ENCODE data around the gene GLI3. TPM values are rescaled to one million over a fixed set of nuclear protein-coding genes. Genes with fewer than 3 reads are reported as not detected.

GLI3 gene
- total and polyA plus RNA-seq, 2 donors (not counting 1 experiment from before 2014, with no cell fraction given), result 6.4 to 6.5 TPM

DNA sequence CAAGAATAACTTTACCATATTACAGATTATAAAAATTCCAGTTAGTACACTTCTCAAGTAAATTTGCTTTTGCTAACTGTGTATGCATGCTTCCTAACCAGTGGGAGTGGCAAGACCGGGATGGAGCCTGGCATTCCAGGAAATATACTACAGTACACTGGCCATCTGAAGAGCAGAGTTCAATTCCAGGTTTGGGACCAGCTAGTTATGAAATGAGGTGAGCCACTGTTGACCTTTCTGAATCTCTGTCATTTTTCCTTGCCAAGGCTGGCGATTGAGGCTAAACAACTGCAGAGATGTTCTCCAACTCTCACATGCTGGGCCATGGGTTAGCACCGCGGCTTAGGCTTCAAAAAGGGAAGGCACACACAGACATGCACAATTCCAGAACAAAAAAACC, 258.2 kb downstream of the GLI3 start:
- H3K9me3 ChIP-seq (ENCODE audit: control insufficient read depth, insufficient read depth, low read depth, low read length), result no peaks in the 10 kb centered on the region
- DNase-seq (ENCODE audit: low read depth in 2 of 2), result no peak
- H3K4me2 ChIP-seq (ENCODE audit: extremely low read depth, insufficient read depth, low read length), result no peak overlapping the region
- no peaks in the 10 kb centered on the region for H3K36me3 ChIP-seq (ENCODE audit: control insufficient read depth, insufficient read depth, low read length)
- no peaks in the 10 kb centered on the region for H3K79me2 ChIP-seq (ENCODE audit: control insufficient read depth, insufficient read depth, low read length)
- H4K20me1 ChIP-seq (ENCODE audit: control insufficient read depth, extremely low read depth, insufficient read depth, low read length), result no peaks in the 10 kb centered on the region
- TF ChIP-seq, protein P1, sequence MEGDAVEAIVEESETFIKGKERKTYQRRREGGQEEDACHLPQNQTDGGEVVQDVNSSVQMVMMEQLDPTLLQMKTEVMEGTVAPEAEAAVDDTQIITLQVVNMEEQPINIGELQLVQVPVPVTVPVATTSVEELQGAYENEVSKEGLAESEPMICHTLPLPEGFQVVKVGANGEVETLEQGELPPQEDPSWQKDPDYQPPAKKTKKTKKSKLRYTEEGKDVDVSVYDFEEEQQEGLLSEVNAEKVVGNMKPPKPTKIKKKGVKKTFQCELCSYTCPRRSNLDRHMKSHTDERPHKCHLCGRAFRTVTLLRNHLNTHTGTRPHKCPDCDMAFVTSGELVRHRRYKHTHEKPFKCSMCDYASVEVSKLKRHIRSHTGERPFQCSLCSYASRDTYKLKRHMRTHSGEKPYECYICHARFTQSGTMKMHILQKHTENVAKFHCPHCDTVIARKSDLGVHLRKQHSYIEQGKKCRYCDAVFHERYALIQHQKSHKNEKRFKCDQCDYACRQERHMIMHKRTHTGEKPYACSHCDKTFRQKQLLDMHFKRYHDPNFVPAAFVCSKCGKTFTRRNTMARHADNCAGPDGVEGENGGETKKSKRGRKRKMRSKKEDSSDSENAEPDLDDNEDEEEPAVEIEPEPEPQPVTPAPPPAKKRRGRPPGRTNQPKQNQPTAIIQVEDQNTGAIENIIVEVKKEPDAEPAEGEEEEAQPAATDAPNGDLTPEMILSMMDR (conservative IDR thresholded peaks at IDR 0.05 in 1 of 2, IDR thresholded peaks at IDR 0.05 in 1 of 2; ENCODE audit: low read depth in 1 of 2, low read length in 2 of 2), result no peak
- no peak for TF ChIP-seq EZH2 (IDR thresholded peaks at IDR 0.05; ENCODE audit: low read length, missing control alignments)
- no peaks in the 10 kb centered on the region for H3K27me3 ChIP-seq (ENCODE audit: control insufficient read depth, insufficient read depth, low read length)
- no peak overlapping the region for H3K27ac ChIP-seq (ENCODE audit: insufficient read depth, low read length)
- peaks cover 3% of the 10 kb centered on the region for H3K4me1 ChIP-seq (ENCODE audit: control insufficient read depth, extremely low read depth, insufficient read depth, low read length)
- no peak overlapping the region for H3K4me3 ChIP-seq (replicated peaks in 1 of 4; ENCODE audit: control extremely low read depth in 1 of 4, insufficient read depth in 1 of 4, low read depth in 3 of 4, low read length in 4 of 4)
- no peak overlapping the region for H3K9ac ChIP-seq (ENCODE audit: insufficient read depth, low read length)
- no peak overlapping the region for H2AFZ ChIP-seq (ENCODE audit: low read length)

DNA sequence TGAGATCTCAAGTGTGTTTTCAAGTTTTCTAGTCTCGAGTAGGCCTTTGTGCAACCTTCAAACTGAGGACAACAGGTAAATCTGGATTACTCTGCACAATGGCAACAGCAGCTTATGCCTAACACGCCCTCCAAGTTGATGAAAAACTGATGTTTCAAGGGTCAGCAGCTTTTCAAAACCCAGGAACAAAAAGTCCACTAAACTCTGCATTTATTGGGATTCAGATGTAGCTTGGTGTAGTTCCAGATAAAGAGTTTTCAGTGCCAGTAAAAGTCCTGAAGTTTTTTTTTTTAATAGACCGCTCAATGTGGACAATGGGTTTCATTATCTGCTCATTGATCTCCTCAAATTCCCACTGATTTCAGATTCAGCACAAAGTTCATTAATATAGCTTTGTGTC, 259.3 kb downstream of the GLI3 start:
- Histone ChIP-seq H3K9ac (ENCODE audit: insufficient read depth, low read length) (no peak overlapping the region), H3K4me3 (replicated peaks in 1 of 4; ENCODE audit: control extremely low read depth in 1 of 4, insufficient read depth in 1 of 4, low read depth in 3 of 4, low read length in 4 of 4) (no peak overlapping the region), H2AFZ (ENCODE audit: low read length) (no peak overlapping the region), H4K20me1 (ENCODE audit: control insufficient read depth, extremely low read depth, insufficient read depth, low read length) (no peaks in the 10 kb centered on the region), H3K36me3 (ENCODE audit: control insufficient read depth, insufficient read depth, low read length) (no peaks in the 10 kb centered on the region), H3K9me3 (ENCODE audit: control insufficient read depth, insufficient read depth, low read depth, low read length) (no peaks in the 10 kb centered on the region), H3K27me3 (ENCODE audit: control insufficient read depth, insufficient read depth, low read length) (no peaks in the 10 kb centered on the region), H3K4me1 (ENCODE audit: control insufficient read depth, extremely low read depth, insufficient read depth, low read length) (peaks cover 3% of the 10 kb centered on the region), H3K27ac (ENCODE audit: insufficient read depth, low read length) (no peak overlapping the region), H3K4me2 (ENCODE audit: extremely low read depth, insufficient read depth, low read length) (no peak overlapping the region), H3K79me2 (ENCODE audit: control insufficient read depth, insufficient read depth, low read length) (no peaks in the 10 kb centered on the region)
- no peak for DNase-seq (ENCODE audit: low read depth in 2 of 2)
- TF ChIP-seq, protein P1 (conservative IDR thresholded peaks at IDR 0.05 in 1 of 2, IDR thresholded peaks at IDR 0.05 in 1 of 2; ENCODE audit: low read depth in 1 of 2, low read length in 2 of 2), result no peak
- no peak for TF ChIP-seq EZH2 (IDR thresholded peaks at IDR 0.05; ENCODE audit: low read length, missing control alignments)

GRCh38 chr7:41977151-41977651, 259.8 kb downstream of the GLI3 start:
- no peak for TF ChIP-seq EZH2 (IDR thresholded peaks at IDR 0.05; ENCODE audit: low read length, missing control alignments)
- TF ChIP-seq, protein P1 (conservative IDR thresholded peaks at IDR 0.05 in 1 of 2, IDR thresholded peaks at IDR 0.05 in 1 of 2; ENCODE audit: low read depth in 1 of 2, low read length in 2 of 2), result peak; percentile 81 to 82
- no peaks in the 10 kb centered on the region for H3K9me3 ChIP-seq (ENCODE audit: control insufficient read depth, insufficient read depth, low read depth, low read length)
- H3K36me3 ChIP-seq (ENCODE audit: control insufficient read depth, insufficient read depth, low read length), result no peaks in the 10 kb centered on the region
- H3K4me1 ChIP-seq (ENCODE audit: control insufficient read depth, extremely low read depth, insufficient read depth, low read length), result peaks cover 3% of the 10 kb centered on the region
- H3K9ac ChIP-seq (ENCODE audit: insufficient read depth, low read length), result no peak overlapping the region
- no peak overlapping the region for H2AFZ ChIP-seq (ENCODE audit: low read length)
- no peaks in the 10 kb centered on the region for H3K27me3 ChIP-seq (ENCODE audit: control insufficient read depth, insufficient read depth, low read length)
- no peak overlapping the region for H3K4me2 ChIP-seq (ENCODE audit: extremely low read depth, insufficient read depth, low read length)
- no peaks in the 10 kb centered on the region for H4K20me1 ChIP-seq (ENCODE audit: control insufficient read depth, extremely low read depth, insufficient read depth, low read length)
- H3K27ac ChIP-seq (ENCODE audit: insufficient read depth, low read length), result no peak overlapping the region
- no peak overlapping the region for H3K4me3 ChIP-seq (replicated peaks in 1 of 4; ENCODE audit: control extremely low read depth in 1 of 4, insufficient read depth in 1 of 4, low read depth in 3 of 4, low read length in 4 of 4)
- no peaks in the 10 kb centered on the region for H3K79me2 ChIP-seq (ENCODE audit: control insufficient read depth, insufficient read depth, low read length)
- DNase-seq (ENCODE audit: low read depth in 2 of 2), result peak; percentile 62 to 83

Measured in fibroblast of lung (primary cell).